ENCODE measurements around the gene MTO1.

- TF ChIP-seq CTCF (IDR thresholded peaks at IDR 0.05 in 4 of 5, conservative IDR thresholded peaks at IDR 0.05 in 1 of 5) = no peak
- no peak for TF ChIP-seq POLR2A (IDR thresholded peaks at IDR 0.05)
Observed at GRCh38 chr6:73509851-73510250, 48.3 kb downstream of the MTO1 start.
